LNCAP (cell line): Measurements from ENCODE around the gene SNCAIP.

ENCODE experiments used
- CTCF ChIP-seq: fragments of 450-650 bp; IDR thresholded peaks from 2 replicates; pipeline ENCODE4 v1.5.1; 2017; ENCODE audit warnings: mild to moderate bottlenecking

SNCAIP gene

GRCh38 chr5:122363623-122364022 lies 51.6 kb downstream of the SNCAIP start:
- TF ChIP-seq CTCF: no peak

GRCh38 chr5:122366501-122366900 lies 54.5 kb downstream of the SNCAIP start:
- no peak for TF ChIP-seq CTCF

GRCh38 chr5:122367456-122367855 lies 55.4 kb downstream of the SNCAIP start:
- TF ChIP-seq CTCF: no peak

- no peak for TF ChIP-seq CTCF
These were observed 56.6 kb downstream of the SNCAIP start for GRCh38 chr5:122368510-122369251.

- no peak for TF ChIP-seq CTCF
These were observed 57.3 kb downstream of the SNCAIP start for GRCh38 chr5:122369253-122369815.

- no peak for TF ChIP-seq CTCF
These were observed 59.6 kb downstream of the SNCAIP start for GRCh38 chr5:122371511-122372151.

- TF ChIP-seq CTCF: no peak
These were observed 62.1 kb downstream of the SNCAIP start for GRCh38 chr5:122374110-122374509.
